Measurements from ENCODE around the gene NRIP1.

Gene NRIP1

DNA sequence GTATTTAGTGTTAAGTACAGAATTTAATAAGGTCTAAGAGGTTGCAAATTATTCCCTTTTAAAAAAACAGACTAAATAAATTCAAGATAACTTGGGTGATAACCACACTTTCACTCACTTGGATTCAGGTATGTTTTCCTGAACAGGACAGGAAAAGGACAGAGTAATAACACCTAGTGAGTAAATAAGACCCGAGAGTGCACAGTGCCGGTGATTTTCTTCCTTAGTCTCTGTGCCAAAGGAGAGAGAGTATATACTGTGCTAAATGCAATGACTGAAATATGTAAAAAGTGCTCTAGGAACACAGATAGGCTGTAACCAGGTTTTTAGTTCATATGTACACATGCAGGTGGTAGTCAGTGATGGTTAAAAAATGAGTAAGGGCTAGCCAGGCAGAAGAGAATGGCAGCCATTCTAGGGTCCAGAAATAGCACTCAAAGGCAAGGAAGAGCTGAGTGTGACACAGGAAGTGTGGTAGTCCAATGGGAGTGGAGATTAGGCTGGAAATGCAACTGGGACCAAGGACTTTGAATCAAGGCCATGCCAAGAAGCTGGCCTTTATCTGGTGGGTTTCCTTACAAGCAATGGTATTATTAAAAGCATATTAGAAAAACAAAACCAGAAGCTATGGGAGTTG, 58.1 kb downstream of the NRIP1 start:
- TF ChIP-seq, protein P1, sequence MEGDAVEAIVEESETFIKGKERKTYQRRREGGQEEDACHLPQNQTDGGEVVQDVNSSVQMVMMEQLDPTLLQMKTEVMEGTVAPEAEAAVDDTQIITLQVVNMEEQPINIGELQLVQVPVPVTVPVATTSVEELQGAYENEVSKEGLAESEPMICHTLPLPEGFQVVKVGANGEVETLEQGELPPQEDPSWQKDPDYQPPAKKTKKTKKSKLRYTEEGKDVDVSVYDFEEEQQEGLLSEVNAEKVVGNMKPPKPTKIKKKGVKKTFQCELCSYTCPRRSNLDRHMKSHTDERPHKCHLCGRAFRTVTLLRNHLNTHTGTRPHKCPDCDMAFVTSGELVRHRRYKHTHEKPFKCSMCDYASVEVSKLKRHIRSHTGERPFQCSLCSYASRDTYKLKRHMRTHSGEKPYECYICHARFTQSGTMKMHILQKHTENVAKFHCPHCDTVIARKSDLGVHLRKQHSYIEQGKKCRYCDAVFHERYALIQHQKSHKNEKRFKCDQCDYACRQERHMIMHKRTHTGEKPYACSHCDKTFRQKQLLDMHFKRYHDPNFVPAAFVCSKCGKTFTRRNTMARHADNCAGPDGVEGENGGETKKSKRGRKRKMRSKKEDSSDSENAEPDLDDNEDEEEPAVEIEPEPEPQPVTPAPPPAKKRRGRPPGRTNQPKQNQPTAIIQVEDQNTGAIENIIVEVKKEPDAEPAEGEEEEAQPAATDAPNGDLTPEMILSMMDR (IDR thresholded peaks at IDR 0.05; ENCODE audit: control insufficient read depth, insufficient read depth, low read depth, low read length, missing control alignments): no peak
- no peak overlapping the region for H3K4me3 ChIP-seq (ENCODE audit: control insufficient read depth, low read depth, low read length)
- DNase-seq (ENCODE audit: low read depth): no peak

DNA sequence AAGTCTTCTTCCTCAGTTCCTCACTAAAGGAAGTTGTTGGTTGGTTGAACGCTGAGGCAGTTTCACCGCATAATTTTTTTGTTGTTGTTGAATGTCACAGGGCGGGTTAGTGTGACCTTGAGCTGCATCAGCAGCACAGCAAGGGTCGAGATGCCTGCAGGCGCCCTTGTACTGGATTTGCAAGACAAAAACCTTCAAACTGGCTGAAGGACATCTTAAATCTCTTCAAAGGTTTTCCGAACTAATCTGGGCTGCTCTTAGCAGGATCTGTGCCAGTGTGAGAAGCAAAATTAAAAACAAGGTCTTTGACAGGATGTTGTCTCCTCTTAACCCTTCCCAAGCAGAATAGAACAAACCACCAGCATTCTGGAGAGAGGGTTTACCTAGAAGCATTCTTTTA, 59.4 kb downstream of the NRIP1 start:
- TF ChIP-seq, protein P1 (IDR thresholded peaks at IDR 0.05; ENCODE audit: control insufficient read depth, insufficient read depth, low read depth, low read length, missing control alignments): no peak
- no peak overlapping the region; the same call in none of the 2 replicates for H3K4me3 ChIP-seq (ENCODE audit: control insufficient read depth, low read depth, low read length)
- DNase-seq (ENCODE audit: low read depth): no peak

DNA sequence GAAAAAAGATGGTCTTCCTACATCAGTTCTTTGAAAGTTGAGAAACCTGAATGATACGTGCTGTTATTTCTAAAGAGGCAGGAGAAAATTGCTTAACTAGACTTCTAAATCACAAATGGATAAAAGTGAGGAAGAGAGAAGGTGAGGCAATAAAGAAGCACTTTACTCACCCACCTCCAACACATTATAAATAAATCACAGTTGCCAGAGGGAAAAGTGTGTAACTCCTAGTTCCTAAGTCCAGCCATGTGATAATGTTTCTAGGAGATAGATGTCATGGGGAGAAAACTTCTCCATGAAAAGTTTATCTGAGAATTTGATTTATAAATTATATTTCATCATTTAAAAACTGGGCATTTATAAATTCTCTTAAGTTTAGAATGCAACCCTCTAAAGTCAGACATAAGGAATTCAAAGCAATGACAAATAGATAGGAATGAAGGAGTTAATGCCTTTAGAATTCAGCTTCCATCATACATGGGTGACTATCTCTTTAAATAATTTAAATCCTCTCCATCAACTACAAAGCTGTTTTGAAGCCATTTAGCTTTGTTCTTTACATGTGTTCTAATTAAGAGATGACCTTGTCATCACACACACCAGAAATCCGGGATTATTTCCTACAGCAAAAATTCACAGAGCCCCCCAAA, 60.0 kb downstream of the NRIP1 start:
- H3K4me3 ChIP-seq (ENCODE audit: control insufficient read depth, low read depth, low read length): no peak overlapping the region; the same call in 1 of the 2 replicates
- no peak for DNase-seq (ENCODE audit: low read depth)
- TF ChIP-seq, protein P1 (IDR thresholded peaks at IDR 0.05; ENCODE audit: control insufficient read depth, insufficient read depth, low read depth, low read length, missing control alignments): no peak

DNA sequence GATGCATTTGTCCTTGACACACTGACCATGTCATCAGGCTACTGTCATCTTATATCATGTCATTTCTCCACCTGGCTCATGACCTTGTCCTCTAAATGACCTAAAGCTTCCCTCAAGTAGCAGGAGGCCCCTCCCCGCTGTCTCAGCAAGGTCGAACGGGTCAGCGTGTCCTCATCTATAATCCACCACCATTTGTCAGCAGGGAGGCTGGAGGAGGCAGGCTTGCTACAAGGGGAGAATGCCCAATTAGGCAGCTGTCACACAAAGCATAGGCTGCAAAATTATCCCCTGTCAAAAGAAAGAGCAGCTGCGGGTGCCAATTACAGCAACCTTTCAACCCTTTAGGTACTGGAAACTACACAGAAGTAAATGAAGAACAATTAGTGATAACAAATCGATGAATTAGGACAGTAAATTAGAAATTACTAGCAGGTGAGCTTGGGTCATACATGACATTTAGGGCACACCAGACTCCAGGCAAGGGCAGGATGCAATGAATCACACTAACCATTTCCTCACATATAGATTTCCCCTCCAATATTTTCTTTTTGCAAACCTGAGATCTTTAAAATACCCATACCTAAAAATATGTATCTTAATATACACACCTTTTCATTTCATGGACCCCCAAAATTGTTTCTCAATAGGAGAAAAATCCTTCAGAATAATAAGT, 61.2 kb downstream of the NRIP1 start:
- TF ChIP-seq, protein P1 (IDR thresholded peaks at IDR 0.05; ENCODE audit: control insufficient read depth, insufficient read depth, low read depth, low read length, missing control alignments): no peak
- DNase-seq (ENCODE audit: low read depth): no peak

DNA sequence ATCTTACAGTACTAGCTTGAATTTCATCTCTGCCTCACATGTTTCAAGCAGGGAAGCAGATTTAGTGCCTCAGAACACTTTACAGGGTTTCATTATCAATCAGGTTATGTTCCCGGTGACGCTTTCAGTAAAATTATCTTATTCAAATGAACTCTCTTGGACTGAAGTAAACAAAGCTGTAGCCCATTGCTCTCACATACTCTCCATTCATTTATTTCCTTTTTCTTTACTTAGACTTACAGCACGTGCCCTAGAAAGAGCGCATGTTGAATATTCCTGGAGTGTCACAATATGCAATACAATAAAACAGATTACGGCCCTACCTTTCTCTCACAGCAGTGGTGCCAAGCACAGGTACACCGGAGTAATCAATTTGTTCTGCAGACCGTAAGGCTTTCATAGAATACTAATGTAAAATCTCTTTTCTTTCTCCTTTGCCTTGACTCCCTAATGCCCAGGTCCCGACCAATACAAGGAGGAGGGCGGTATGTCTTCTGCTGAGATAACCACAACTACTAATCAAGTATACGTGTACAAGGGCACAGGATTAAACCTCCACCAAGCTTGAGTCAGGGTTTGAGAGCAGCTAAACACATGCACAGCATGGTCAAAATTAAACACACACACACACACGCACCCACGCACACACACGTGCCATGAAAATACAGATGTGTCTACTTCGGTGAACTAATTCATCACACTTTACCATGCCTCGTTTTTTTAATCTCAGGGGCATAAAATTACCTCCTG, 62.8 kb downstream of the NRIP1 start:
- H3K4me3 ChIP-seq (ENCODE audit: control insufficient read depth, low read depth, low read length): no peak overlapping the region
- TF ChIP-seq, protein P1 (IDR thresholded peaks at IDR 0.05; ENCODE audit: control insufficient read depth, insufficient read depth, low read depth, low read length, missing control alignments): no peak
- DNase-seq (ENCODE audit: low read depth): no peak

More for the DNA sequence above, 61.2 kb downstream of the NRIP1 start:
- no peak overlapping the region for H3K4me3 ChIP-seq (ENCODE audit: control insufficient read depth, low read depth, low read length)

DNA sequence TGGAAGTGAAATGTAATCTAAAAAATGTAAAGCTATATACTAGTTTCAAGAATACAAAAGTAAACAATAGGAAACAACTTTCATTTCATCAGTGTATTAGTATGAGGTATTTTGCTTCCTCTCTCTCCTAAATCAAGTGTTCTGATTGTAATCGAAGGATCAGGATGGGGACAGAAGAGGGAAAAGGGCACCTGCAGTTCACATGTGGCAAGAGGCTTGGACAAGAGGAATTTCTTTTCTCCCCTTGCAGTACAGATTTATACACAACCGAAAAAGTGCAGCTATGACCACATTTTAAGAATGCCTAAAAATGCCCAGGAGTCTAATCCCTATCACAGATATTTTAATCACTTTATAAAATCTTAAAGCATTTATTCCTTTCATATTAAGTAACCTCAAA, 63.7 kb downstream of the NRIP1 start:
- TF ChIP-seq, protein P1 (IDR thresholded peaks at IDR 0.05; ENCODE audit: control insufficient read depth, insufficient read depth, low read depth, low read length, missing control alignments): no peak
- H3K4me3 ChIP-seq (ENCODE audit: control insufficient read depth, low read depth, low read length): no peak overlapping the region
- no peak for DNase-seq (ENCODE audit: low read depth)
